ENCODE measurements around the gene PLXND1.
"Not testable (repeated sequence)": the region's sequence is repeated elsewhere in the genome, so short reads cannot be mapped to it uniquely, and the experiment has no call there.

Gene PLXND1

GRCh38 chr3:129606636-129607390, at the start of gene PLXND1:
Gene PLXND1 (minus strand): TSS chr3:129606676. CDS start chr3:129606639, 37 bp downstream.
- Mint-ChIP-seq H3K27ac (peak within 1 kb of the TSS; percentile 76), H3K4me1 (ENCODE audit: low read depth) (peaks cover 5% of the 10 kb centered on the region), H3K36me3 (no peaks in the 10 kb centered on the region), H3K4me3 (peak within 1 kb of the TSS; percentile 94), H3K9me3 (ENCODE audit: low read depth) (no peaks in the 10 kb centered on the region), H3K27me3 (peaks cover 10% of the 10 kb centered on the region)

- Mint-ChIP-seq H3K27me3 (no peaks in the 10 kb centered on the region), H3K27ac (no peak overlapping the region), H3K36me3 (peaks cover 3% of the 10 kb centered on the region), H3K4me1 (ENCODE audit: low read depth) (peaks cover 9% of the 10 kb centered on the region), H3K9me3 (ENCODE audit: low read depth) (no peaks in the 10 kb centered on the region), H3K4me3 (no peak overlapping the region)
Observed at GRCh38 chr3:129655291-129655700, 48.8 kb upstream of the PLXND1 start.

- H3K27ac Mint-ChIP-seq = no peak overlapping the region
- H3K9me3 Mint-ChIP-seq (ENCODE audit: low read depth) = no peaks in the 10 kb centered on the region
- H3K27me3 Mint-ChIP-seq = no peaks in the 10 kb centered on the region
- H3K4me3 Mint-ChIP-seq = no peak overlapping the region
- peaks cover 9% of the 10 kb centered on the region for H3K4me1 Mint-ChIP-seq (ENCODE audit: low read depth)
- H3K36me3 Mint-ChIP-seq = peaks cover 3% of the 10 kb centered on the region
Observed at GRCh38 chr3:129654131-129654530, 47.7 kb upstream of the PLXND1 start.

GRCh38 chr3:129653019-129653418, 46.5 kb upstream of the PLXND1 start:
- H3K36me3 Mint-ChIP-seq = peaks cover 3% of the 10 kb centered on the region
- H3K9me3 Mint-ChIP-seq (ENCODE audit: low read depth) = no peaks in the 10 kb centered on the region
- H3K4me1 Mint-ChIP-seq (ENCODE audit: low read depth) = peaks cover 2% of the 10 kb centered on the region
- H3K27me3 Mint-ChIP-seq = no peaks in the 10 kb centered on the region
- no peak overlapping the region for H3K4me3 Mint-ChIP-seq
- no peak overlapping the region for H3K27ac Mint-ChIP-seq

- H3K4me3 Mint-ChIP-seq = no peak overlapping the region
- H3K27ac Mint-ChIP-seq = no peak overlapping the region
- no peaks in the 10 kb centered on the region for H3K4me1 Mint-ChIP-seq (ENCODE audit: low read depth)
- H3K9me3 Mint-ChIP-seq (ENCODE audit: low read depth) = no peaks in the 10 kb centered on the region
- no peaks in the 10 kb centered on the region for H3K27me3 Mint-ChIP-seq
- peaks cover 3% of the 10 kb centered on the region for H3K36me3 Mint-ChIP-seq
Observed at GRCh38 chr3:129651435-129652202, 45.1 kb upstream of the PLXND1 start.

GRCh38 chr3:129650256-129650872, 43.9 kb upstream of the PLXND1 start:
- Mint-ChIP-seq H3K9me3 (ENCODE audit: low read depth) (no peaks in the 10 kb centered on the region), H3K4me1 (ENCODE audit: low read depth) (no peaks in the 10 kb centered on the region), H3K27me3 (no peaks in the 10 kb centered on the region), H3K36me3 (peaks cover 3% of the 10 kb centered on the region), H3K4me3 (no peak overlapping the region), H3K27ac (no peak overlapping the region)

GRCh38 chr3:129648391-129648790, 41.9 kb upstream of the PLXND1 start:
- H3K9me3 Mint-ChIP-seq (ENCODE audit: low read depth) = no peaks in the 10 kb centered on the region
- H3K27me3 Mint-ChIP-seq = no peaks in the 10 kb centered on the region

GRCh38 chr3:129645286-129645685, 38.8 kb upstream of the PLXND1 start:
- Mint-ChIP-seq H3K9me3 (ENCODE audit: low read depth) (no peaks in the 10 kb centered on the region), H3K36me3 (no peaks in the 10 kb centered on the region), H3K4me3 (no peak overlapping the region), H3K27me3 (no peaks in the 10 kb centered on the region), H3K4me1 (ENCODE audit: low read depth) (no peaks in the 10 kb centered on the region), H3K27ac (no peak overlapping the region)

More at GRCh38 chr3:129648391-129648790, 41.9 kb upstream of the PLXND1 start:
- H3K36me3 Mint-ChIP-seq = no peaks in the 10 kb centered on the region
- no peaks in the 10 kb centered on the region for H3K4me1 Mint-ChIP-seq (ENCODE audit: low read depth)
- H3K4me3 Mint-ChIP-seq = no peak overlapping the region
- no peak overlapping the region for H3K27ac Mint-ChIP-seq

GRCh38 chr3:129644836-129645235, 38.4 kb upstream of the PLXND1 start:
- no peaks in the 10 kb centered on the region for H3K27me3 Mint-ChIP-seq
- H3K4me3 Mint-ChIP-seq = no peak overlapping the region
- H3K9me3 Mint-ChIP-seq (ENCODE audit: low read depth) = no peaks in the 10 kb centered on the region
- H3K4me1 Mint-ChIP-seq (ENCODE audit: low read depth) = no peaks in the 10 kb centered on the region
- no peaks in the 10 kb centered on the region for H3K36me3 Mint-ChIP-seq
- H3K27ac Mint-ChIP-seq = no peak overlapping the region

- H3K9me3 Mint-ChIP-seq (ENCODE audit: low read depth); H3K27ac Mint-ChIP-seq; H3K36me3 Mint-ChIP-seq; H3K27me3 Mint-ChIP-seq; H3K4me3 Mint-ChIP-seq; H3K4me1 Mint-ChIP-seq (ENCODE audit: low read depth): not testable (repeated sequence)
Observed at GRCh38 chr3:129641567-129642260, 35.2 kb upstream of the PLXND1 start.

- H3K27me3 Mint-ChIP-seq; H3K9me3 Mint-ChIP-seq (ENCODE audit: low read depth); H3K4me1 Mint-ChIP-seq (ENCODE audit: low read depth); H3K4me3 Mint-ChIP-seq; H3K36me3 Mint-ChIP-seq; H3K27ac Mint-ChIP-seq: not testable (repeated sequence)
Observed at GRCh38 chr3:129640985-129641384, 34.5 kb upstream of the PLXND1 start.

GRCh38 chr3:129638481-129638880, 32.0 kb upstream of the PLXND1 start:
- Mint-ChIP-seq H3K36me3 (no peaks in the 10 kb centered on the region), H3K27me3 (no peaks in the 10 kb centered on the region), H3K4me1 (ENCODE audit: low read depth) (no peaks in the 10 kb centered on the region), H3K9me3 (ENCODE audit: low read depth) (no peaks in the 10 kb centered on the region), H3K27ac (no peak overlapping the region), H3K4me3 (no peak overlapping the region)

GRCh38 chr3:129636082-129636481, 29.6 kb upstream of the PLXND1 start:
- Mint-ChIP-seq H3K9me3 (ENCODE audit: low read depth) (no peaks in the 10 kb centered on the region), H3K36me3 (no peaks in the 10 kb centered on the region), H3K4me3 (no peak overlapping the region), H3K27ac (no peak overlapping the region), H3K4me1 (ENCODE audit: low read depth) (no peaks in the 10 kb centered on the region), H3K27me3 (no peaks in the 10 kb centered on the region)

- no peaks in the 10 kb centered on the region for H3K36me3 Mint-ChIP-seq
Observed at GRCh38 chr3:129635656-129636055, 29.2 kb upstream of the PLXND1 start.

More at GRCh38 chr3:129635656-129636055, 29.2 kb upstream of the PLXND1 start:
- Mint-ChIP-seq H3K4me1 (ENCODE audit: low read depth) (no peaks in the 10 kb centered on the region), H3K27ac (no peak overlapping the region), H3K4me3 (no peak overlapping the region), H3K9me3 (ENCODE audit: low read depth) (no peaks in the 10 kb centered on the region), H3K27me3 (no peaks in the 10 kb centered on the region)
